Astrocyte (in vitro differentiated cells and primary cell): ENCODE measurements around the gene C1orf50.

Source experiments
- EZH2 ChIP-seq: IDR thresholded peaks from 2 replicates; pipeline ENCODE4 v1.6.1; 2012; ENCODE audit warnings: mild to moderate bottlenecking, low read length, inconsistent platforms; ENCODE audit not compliant: insufficient read depth
- TF ChIP-seq, protein P1 (sequence below): IDR thresholded peaks from 2 replicates; pipeline ENCODE4 v1.5.1; 2011; ENCODE audit warnings: low read depth, mild to moderate bottlenecking, inconsistent platforms, low read length, moderate library complexity; ENCODE audit not compliant: insufficient read depth

DNA sequence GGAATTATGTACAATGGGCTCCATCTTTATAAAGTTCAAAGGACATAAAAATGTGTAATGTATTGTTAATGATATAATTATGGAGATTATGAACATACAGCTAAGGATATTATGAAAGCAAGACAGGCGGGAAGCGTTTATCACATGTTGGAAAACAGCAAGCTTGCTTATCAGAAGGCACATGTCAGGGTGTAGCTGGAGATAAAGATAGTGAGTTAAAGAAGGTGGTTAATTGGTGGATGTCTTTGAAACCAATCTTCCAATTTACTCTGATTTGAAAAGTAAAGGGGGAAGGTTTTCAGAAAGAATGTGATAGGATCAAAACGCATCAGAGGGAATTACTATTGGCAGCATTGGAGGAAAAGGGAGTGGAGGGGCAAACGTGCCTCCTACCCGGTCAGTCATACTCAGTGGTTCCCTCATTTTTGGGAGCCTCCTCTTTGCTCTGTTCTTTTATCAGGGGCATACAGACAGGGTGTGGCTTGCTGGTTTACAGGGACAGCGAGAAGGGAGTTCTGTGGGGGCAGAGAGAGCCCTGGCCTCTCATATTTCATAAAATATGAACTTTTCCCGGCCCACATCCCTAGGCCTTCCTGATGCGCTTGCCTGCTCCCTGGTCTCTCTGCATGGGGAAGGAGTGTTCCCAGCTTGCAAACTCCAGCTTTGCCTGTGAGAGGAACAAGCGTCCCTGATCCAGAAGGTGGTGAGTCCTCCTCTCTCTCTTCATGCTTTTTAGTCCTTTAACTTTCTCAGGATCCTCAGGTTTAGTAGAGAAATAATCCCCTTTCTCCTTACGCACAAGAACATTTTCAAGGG is 58.2 kb downstream of the C1orf50 start:
- TF ChIP-seq, protein P1, sequence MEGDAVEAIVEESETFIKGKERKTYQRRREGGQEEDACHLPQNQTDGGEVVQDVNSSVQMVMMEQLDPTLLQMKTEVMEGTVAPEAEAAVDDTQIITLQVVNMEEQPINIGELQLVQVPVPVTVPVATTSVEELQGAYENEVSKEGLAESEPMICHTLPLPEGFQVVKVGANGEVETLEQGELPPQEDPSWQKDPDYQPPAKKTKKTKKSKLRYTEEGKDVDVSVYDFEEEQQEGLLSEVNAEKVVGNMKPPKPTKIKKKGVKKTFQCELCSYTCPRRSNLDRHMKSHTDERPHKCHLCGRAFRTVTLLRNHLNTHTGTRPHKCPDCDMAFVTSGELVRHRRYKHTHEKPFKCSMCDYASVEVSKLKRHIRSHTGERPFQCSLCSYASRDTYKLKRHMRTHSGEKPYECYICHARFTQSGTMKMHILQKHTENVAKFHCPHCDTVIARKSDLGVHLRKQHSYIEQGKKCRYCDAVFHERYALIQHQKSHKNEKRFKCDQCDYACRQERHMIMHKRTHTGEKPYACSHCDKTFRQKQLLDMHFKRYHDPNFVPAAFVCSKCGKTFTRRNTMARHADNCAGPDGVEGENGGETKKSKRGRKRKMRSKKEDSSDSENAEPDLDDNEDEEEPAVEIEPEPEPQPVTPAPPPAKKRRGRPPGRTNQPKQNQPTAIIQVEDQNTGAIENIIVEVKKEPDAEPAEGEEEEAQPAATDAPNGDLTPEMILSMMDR: no peak
- no peak for TF ChIP-seq EZH2
